ENCODE measurements around the gene UFM1.
"Not testable (repeated sequence)": the region's sequence is repeated elsewhere in the genome, so short reads cannot be mapped to it uniquely, and the experiment has no call there.

The UFM1 gene

DNA sequence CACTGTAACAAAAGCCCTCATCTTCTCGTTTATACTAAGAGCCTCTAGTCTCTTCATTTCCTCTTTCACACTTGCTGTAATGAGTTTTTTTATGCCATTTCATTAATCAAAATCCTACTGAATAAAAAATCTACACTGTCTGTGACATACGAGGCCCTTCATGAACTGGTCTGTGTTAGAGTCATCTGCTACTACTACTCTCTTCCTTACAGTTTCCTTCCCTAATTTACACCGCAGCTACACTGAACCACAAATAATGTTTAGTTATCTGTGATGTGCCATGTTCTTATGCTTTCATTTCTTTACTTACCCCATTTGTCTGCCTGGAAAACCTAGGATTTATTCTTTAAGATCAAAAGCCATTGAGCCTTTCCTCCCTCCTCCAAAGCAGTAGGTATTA, 16.0 kb downstream of the UFM1 start:
- DNase-seq (ENCODE audit: low read depth in 2 of 2), result no peak

DNA sequence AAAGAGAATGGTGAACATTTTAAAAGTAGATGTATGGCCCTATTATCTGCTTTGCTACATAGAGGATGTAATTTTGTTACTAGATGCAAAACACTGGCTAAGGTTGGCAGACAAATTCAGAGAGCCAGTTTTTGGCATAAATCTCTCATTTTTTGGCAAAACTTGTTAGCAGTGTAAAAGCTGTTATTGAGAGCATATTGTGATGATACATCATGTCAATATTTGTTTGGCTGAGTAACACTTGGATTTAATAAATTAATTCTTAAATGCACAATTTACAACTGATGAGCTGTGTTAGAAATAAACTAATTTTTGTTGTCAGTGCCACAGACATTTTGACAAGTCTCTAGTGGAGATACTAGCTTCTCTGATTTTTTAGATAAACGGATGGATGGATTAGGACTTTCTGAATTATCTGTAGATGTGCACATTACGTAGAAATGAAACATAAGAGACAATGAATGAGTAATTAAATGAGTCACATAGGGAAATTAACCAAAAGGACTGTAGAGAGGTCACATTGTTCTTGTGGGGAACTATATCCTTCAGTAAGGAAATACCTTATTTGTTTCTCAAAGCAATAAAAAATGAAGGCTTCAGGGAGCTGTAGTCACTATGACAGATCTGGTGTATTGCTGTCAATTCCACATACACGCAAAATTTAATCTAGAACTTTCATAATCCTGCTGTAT, 17.4 kb downstream of the UFM1 start:
- no peak for DNase-seq (ENCODE audit: low read depth in 2 of 2)

DNA sequence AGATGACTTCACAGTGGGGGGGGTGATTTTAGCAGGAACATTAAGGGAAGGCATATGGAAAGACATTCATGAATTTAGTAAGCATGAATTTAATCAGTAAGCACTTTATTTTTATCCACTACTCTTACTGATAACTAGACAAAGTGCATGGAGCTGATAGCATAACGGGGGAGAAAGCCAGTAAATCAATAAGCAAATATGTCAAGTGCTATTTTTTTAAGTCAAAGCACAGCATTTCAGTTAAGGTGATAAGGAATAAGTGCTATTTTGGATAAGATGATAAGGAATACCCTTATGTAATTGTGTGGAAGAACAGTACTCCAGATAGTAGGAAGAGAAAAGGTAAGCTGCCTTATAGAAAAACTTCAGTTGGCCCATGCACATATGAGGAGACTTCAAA, 19.4 kb downstream of the UFM1 start:
- no peak for DNase-seq (ENCODE audit: low read depth in 2 of 2)

DNA sequence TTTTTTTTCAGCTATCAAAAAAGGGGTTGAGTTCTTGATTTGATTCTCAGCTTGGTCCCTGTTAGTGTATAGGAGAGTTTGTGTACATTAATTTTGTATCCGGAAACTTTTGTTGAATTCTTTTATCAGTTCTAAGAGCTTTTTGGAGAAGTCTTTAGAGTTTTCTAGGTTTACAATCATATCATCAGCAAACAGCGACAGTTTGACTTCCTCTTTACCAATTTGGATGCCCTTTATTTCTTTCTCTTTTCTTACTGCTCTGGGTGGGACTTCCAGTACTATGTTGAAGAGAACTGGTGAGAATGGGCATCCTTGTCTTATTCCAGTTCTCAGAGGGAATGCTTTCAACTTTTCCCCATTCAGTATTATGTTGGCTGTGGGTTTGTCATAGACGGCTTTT, 20.4 kb downstream of the UFM1 start:
- DNase-seq (ENCODE audit: low read depth in 2 of 2), result not testable (repeated sequence)

DNA sequence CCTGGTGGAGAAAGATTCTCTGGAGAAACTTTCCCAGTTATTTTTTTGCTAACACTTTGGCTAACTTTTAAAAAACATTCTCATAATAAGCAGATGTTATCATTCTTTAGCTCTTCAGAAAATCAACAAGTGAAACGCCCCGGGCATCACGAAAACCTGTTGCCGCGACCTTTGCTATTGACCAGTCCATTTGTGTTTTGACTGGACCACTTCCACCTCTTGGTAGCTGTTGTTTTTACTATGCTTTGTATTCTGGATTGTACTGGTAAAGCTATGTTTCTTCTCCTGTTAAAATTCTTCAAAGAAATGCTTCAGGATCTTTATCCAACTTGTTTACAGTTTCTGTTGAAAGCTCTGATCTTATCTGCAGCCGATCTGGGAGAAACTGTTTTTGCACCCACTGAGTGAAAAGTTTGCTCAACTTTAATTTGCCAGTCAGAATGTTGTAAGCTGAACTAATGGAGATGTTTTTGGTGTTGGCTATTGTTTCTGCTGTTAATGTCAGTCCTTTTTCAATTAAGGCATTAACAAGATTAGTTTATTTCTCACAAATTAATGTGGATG, 23.3 kb downstream of the UFM1 start:
- DNase-seq (ENCODE audit: low read depth in 2 of 2), result no peak

DNA sequence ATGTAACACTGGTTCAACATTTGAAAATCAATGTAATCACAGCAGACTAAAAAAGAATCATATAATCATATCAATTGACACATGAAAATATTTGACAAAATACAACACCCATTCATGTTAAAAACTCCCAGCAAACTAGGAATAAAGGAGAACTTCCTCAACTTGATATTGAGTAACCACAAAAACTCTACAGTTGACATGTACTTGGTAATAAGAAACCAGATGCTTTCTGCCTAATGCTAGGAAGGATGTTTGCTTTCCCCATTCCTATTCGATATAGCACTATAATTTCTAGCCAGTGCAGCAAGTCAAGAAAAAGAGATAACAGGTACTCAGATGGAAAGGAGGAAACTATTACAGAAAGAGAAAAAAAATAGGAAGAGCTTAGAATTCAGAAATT, 26.9 kb downstream of the UFM1 start:
- no peak for DNase-seq (ENCODE audit: low read depth in 2 of 2)

DNA sequence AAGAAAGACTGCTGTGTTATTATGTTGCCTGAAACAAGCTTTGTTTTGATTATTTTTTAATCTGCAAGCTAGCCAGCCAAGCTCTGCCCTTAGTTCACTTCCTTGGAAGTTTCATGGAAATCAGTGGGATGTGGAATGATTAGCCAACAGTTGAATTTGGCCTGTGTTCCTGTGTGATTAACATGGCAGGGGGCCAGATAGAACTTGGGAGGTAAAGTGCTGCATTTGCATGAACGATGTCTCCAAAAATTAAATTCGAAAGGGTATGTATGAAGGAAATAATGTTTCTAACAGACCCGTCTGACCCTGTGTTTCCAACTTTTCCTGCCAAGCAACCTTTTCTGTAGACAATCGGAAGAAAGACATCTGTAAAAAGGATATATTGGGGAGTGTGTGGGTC, 32.2 kb downstream of the UFM1 start:
- DNase-seq (ENCODE audit: low read depth in 2 of 2), result no peak

DNA sequence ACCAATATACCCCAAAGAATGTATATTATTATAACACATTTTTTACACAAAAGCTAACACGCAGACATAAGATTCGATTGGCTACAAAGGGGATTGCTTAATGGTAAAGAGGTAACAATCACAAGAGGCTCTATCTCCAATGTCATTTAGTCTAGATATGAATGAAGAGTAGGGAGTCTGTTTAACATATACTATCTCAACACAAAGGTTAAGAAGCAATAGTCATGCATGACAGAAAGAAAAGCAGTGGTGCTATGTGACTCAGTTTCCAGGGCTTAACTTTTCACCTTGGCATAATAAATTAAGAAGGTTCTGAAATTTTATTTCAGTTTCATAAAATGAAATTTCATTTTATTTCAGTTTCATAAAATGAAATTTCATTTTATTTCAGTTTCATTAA, 33.3 kb downstream of the UFM1 start:
- no peak for DNase-seq (ENCODE audit: low read depth in 2 of 2)

DNA sequence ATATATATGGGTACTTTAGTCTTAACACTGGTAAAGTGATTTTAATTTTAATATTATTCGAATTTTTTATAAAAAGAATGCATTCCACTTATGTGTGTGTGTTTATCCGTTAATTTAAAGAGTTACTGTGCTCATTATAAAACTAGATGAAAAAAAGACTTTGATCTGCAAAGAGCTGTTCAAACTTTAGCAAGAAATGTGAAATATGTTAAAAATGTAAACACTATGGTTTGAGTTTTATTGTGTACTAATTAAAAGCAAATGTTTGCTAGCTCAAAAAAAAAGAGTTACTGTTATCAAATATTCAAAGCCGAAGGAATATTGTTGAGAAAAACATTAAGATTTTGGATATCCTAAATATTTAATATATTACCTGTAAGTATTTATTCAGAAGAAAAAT, 34.5 kb downstream of the UFM1 start:
- no peak for DNase-seq (ENCODE audit: low read depth in 2 of 2)

DNA sequence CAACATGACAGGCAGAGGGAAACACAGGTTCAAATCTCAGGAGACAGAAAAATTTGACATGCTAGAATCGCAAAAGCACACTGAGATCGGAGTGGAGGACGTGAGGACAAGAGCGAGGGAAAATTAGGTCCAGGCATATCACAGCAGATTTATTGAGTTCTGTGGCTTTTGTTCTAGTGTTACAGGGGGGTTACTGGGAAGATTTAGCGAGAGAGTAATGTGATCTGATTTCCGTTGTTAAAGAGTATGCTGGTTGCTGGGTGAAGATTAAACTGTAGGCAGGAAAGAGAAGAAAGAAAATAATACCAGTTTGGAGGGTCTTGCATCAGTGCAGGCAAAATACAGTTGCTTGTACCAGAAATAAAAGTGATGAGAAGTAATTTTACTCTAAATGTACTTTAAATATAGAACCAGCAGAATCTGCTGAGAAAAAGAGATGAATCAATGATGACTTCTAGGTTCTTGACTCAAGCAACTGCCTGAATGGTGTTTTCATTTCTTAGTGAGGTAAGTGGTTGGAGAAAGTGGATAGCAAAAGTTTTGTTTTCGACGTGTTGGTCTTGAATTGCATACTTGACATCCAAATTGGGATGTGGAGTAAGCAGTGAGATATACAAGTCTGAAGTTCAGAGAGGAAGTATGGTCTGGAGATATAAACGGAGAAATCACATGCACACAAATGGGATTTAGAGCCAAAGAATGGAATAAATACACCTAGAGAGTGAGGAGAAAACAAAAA, 35.7 kb downstream of the UFM1 start:
- no peak for DNase-seq (ENCODE audit: low read depth in 2 of 2)

DNA sequence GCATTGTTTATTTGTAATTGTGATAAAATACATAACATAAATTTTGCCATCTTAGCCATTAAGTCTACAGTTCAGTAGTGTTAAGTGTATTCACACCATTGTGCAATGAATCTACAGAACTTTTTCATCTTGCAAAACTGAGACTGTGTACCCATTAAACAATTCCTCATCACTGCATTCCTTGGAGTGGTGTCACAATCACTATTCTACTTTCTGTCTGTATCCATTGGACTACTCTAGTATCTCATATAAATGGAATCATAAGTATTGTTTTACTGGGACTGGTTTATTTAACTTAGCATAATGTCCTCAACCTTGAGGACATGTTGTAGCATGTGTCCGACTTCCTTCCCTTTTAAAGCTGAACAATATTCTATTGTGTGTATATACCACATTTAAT, 36.8 kb downstream of the UFM1 start:
- DNase-seq (ENCODE audit: low read depth in 2 of 2), result no peak

DNA sequence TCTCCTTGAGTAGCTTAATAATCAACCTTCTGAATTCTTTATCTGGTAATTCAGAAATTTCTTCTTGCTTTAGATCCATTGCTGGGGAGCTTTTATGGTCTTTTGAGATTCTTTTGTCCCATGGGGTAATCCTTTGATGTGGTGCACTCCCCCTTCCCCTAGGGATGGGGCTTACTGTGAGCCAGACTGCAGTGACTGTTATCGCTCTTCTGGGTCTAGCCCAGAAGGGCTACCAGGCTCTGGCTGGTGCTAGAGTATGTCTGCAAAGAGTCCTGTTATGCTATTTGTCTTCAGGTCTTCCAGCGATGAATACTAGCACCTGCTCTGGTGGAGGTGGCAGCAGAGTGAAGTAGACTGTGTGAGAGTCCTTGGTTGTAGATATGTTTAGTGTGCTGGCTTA, 41.7 kb downstream of the UFM1 start:
- DNase-seq (ENCODE audit: low read depth in 2 of 2), result no peak

DNA sequence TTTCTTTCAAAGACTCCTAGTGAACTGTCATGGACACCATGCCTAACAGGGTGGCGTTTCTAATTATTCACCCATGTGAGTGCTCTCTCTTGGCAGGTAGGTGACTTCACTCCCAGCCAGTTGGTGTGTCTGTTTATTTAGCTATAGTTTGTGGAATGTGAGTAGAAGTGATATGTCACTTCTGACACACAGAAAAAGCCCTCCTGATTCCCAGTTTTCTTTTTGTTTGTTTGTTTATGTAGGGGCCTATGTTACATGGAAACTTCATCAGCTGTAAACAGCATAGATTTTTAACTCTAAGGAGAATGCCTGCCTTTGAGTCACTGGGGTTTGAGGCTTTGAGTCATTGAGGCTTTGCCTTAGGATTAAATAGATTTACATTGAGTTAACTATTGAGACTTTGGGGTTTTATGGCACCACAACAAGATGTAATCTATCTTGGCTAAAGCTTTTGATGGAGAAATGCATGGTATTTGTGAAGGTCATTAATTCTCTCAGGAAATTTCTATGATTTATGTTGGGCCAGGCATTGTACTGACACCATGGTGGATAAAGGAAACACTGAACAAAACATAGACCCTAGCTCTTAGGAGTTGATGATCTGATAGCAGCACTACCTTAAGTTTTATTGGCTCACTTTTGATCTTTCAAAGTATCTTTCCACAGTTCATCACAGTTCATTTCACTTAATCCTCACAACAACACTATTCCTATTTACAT, 45.3 kb downstream of the UFM1 start:
- DNase-seq (ENCODE audit: low read depth in 2 of 2), result no peak

DNA sequence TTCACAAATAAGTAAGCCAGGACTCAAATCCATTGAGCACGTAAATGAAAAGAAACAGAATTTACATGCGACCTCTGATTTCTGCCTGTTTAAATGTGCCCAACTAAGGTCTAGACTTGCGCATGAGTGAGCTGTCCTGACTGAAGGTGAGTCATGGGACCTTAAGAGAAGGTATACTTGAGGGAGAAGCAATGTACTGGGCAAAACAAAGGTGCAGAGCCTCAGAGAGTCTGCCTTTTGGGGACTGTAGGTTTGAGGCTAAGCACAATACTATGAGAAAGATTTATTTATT, 45.8 kb downstream of the UFM1 start:
- no peak for DNase-seq (ENCODE audit: low read depth in 2 of 2)

DNA sequence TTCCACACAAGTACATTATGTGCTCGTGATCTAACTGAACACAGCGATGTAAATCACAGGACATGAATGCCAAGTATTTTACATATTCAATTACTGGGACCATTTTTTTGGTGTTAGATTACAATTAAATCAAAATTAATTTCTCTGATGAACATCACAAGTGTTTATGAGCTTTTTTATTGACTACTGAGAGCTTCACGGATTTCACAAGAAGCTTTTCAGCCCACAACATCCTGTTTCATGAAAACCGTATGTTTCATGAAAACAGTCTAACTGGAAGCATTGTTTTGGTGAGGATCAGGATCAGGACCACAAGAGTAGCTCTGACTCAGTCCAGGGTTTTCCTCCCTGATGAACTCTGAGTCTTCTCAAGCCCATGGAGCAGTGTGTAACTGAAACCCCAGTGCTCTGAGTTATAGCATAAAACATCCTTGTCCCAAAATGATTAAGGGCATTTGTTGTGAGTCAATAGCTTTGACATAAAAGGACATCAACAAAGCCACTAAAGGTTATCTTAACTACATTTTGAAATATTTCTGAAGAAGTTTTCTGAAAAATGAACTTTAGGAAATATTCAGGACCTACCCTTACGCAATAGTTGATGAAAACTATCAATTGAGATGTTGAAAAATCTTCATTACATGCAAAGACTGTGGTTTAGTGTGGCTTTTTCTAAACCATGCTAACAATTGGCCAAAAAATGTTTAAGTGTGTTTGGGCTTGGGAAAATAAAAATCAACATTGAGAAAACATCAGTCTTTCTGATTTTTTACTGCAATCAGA, 49.3 kb downstream of the UFM1 start:
- DNase-seq (ENCODE audit: low read depth in 2 of 2), result no peak

DNA sequence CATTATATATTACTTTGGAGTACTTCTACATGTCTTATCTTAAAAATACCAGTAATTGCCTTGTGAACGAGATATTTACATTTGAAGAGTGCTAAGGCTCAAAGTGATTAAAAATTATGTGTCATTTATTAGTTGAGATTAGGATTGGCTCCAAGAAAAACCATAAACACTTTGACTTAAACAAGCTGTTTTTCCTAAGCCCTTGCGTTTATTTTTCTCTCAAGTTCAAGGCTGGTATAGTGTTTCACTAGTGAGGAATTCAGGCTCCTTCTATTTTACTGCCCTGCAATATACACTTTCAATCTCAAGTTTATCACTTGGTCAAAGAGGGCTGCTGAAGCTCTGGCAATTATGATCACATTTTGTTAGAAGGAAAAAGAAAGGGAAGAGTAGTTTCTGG, 49.9 kb downstream of the UFM1 start:
- no peak for DNase-seq (ENCODE audit: low read depth in 2 of 2)

DNA sequence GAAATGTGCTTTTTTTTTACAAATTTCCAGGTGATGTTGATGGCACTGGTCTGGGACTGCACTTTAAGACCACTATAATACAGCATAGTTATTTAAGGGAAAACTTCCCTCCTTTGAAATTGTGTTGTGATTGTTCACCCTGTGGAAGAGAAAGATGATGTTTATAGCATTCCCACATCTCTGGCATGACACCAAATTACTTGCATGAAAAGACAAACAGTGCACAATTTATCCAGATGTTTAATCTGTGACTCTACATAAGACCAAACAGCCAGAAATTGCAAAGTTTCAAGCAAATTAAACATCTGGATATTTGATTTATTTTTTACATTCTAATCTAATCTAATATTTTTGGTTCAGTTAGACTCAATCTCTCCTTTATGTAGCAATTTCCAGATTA, 51.6 kb downstream of the UFM1 start:
- DNase-seq (ENCODE audit: low read depth in 2 of 2), result no peak

DNA sequence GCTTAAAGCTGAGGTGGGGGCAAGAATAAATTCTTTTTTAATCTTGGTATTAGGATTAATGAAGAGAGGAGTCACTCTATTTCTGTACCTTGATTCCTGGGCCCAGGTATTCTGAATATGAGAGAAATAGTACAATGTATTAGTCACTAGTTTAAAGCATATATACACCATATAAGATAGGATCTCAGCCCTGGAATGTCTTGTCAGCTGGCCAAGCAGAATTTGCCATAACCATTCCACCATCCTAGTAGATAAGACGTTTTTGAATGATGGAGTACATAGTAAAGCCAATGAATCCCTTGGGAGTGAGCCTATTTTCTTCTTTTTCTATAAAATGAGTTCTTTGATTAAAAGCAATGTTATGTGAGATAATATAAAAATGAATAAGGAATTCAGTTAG, 55.6 kb downstream of the UFM1 start:
- DNase-seq (ENCODE audit: low read depth in 2 of 2), result no peak

DNA sequence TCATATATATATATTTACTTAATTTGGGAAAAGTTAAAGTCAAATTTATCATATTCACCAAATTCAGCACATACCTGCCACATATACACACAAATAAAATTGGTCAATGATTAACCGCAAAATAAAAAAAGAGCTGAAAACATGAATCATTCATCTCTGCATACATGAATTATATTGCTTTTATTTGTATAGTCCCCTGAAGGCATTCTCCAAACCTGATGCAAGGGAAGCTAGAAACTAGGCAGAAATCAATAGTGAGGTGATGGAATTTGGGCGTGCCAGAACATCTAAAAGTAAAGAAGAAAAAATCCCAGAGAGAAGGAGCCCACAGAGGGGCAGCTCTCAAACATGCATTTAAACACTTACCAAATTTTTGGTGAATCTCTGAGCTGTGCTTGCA, 60.1 kb downstream of the UFM1 start:
- DNase-seq (ENCODE audit: low read depth in 2 of 2), result no peak

DNA sequence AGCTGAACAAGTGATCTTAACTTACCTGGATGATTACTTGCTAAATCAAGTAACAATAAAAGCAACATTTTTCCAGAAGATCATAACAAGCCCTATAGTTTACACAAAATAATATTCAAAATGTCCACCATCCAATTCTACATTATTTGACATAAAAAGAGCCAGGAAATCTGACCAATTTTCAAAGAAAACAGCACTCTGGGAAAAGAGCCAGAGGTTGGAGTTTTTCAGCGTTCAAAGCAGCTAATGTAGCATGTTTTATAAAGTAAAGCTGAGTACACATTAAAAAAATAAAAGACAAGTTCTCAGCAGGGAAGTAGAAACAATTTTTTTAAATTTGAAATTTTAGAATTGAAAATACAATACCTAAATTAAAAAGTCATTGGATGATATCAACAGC, 62.6 kb downstream of the UFM1 start:
- no peak for DNase-seq (ENCODE audit: low read depth in 2 of 2)

Data from stimulated activated CD4-positive, alpha-beta T cell treated with anti-CD3 and anti-CD28 coated beads, Interleukin-12 subunit alpha, Interleukin-12 subunit beta, amount 100 ng/mL, for 24 hours (primary cell).